Karpas-422 (cell line): Measurements from ENCODE around the gene NAXD. TPM values are rescaled to one million over a fixed set of nuclear protein-coding genes. Genes with fewer than 3 reads are reported as not detected.
"Not testable (repeated sequence)": the region's sequence is repeated elsewhere in the genome, so short reads cannot be mapped to it uniquely, and the experiment has no call there.

ENCODE experiments used
- DNase-seq: peaks from one replicate; pipeline ENCODE4 v3.0.0-alpha.2; 2015
- H2AFZ ChIP-seq: fragments of 200-600 bp; sonication (generic); 2 replicates; pipeline ENCODE4 v1.6.1; 2014; ENCODE audit warnings: antibody characterized with exemption, low read length, mixed read lengths
- H3K27ac ChIP-seq: fragments of 200-600 bp; sonication (generic); 2 replicates; pipeline ENCODE4 v1.5.1; 2014; ENCODE audit warnings: mild to moderate bottlenecking, low read length, moderate library complexity
- H3K27me3 ChIP-seq: fragments of 200-600 bp; sonication (generic); 2 replicates; pipeline ENCODE4 v1.6.1; 2014; ENCODE audit warnings: low read length, mixed read lengths
- H3K36me3 ChIP-seq: fragments of 200-600 bp; sonication (generic); 2 replicates; pipeline ENCODE4 v1.6.1; 2014; ENCODE audit warnings: low read length, mixed read lengths; ENCODE audit not compliant: insufficient read depth
- H3K4me1 ChIP-seq: fragments of 200-600 bp; sonication (generic); 2 replicates; pipeline ENCODE4 v1.6.1; 2014; ENCODE audit warnings: mild to moderate bottlenecking, low read length, mixed read lengths
- H3K4me2 ChIP-seq: fragments of 200-600 bp; sonication (generic); 2 replicates; pipeline ENCODE4 v1.6.1; 2014; ENCODE audit warnings: low read length, low read depth, mild to moderate bottlenecking; ENCODE audit not compliant: poor library complexity, severe bottlenecking
- H3K4me3 ChIP-seq: fragments of 200-600 bp; sonication (generic); 2 replicates; pipeline ENCODE4 v1.5.1; 2014; ENCODE audit warnings: mild to moderate bottlenecking, antibody characterized with exemption, low read length, mixed read lengths
- H3K79me2 ChIP-seq: fragments of 200-600 bp; sonication (generic); 2 replicates; pipeline ENCODE4 v1.6.1; 2014; ENCODE audit warnings: mild to moderate bottlenecking, low read length, mixed read lengths
- H3K9ac ChIP-seq: fragments of 200-600 bp; sonication (generic); 2 replicates; pipeline ENCODE4 v1.6.0; 2014; ENCODE audit warnings: low read length
- H3K9me2 ChIP-seq: fragments of 200-600 bp; sonication (generic), shearing (Covaris generic); replicated peaks from 2 replicates; pipeline ENCODE4 v1.6.0; 2014; ENCODE audit warnings: mild to moderate bottlenecking, low read length, moderate library complexity; ENCODE audit not compliant: insufficient read depth
- H3K9me3 ChIP-seq: fragments of 300-700, 200-600 bp; sonication (generic); 2 replicates; pipeline ENCODE4 v1.6.1; 2014; ENCODE audit warnings: low read length, mixed read lengths
- H4K20me1 ChIP-seq: fragments of 200-600 bp; sonication (generic); 2 replicates; pipeline ENCODE4 v1.6.1; 2014; ENCODE audit warnings: mild to moderate bottlenecking, antibody characterized with exemption, low read length, low read depth; ENCODE audit not compliant: insufficient read depth
- total RNA-seq: library from RNA; depleted of rRNA; stranded (reverse); fragments of >200 nt; shearing (Covaris generic); gene quantifications from 2 replicates; pipeline ENCODE4 v1.2.3, GENCODE V29; 2014; ENCODE audit warnings: low replicate concordance

The NAXD gene
- total RNA-seq, 1 experiment from 2014 or later = 16.5 TPM

GRCh38 chr13:110651726-110652230, 36.4 kb downstream of the NAXD start:
- Histone ChIP-seq H3K9ac (no peak overlapping the region), H3K27me3 (no peaks in the 10 kb centered on the region), H3K27ac (no peak overlapping the region), H3K4me3 (no peak overlapping the region), H3K79me2 (peaks cover 3% of the 10 kb centered on the region; the same call in 1 of the 2 replicates), H3K9me3 (no peaks in the 10 kb centered on the region), H3K4me2 (no peak overlapping the region), H3K4me1 (no peaks in the 10 kb centered on the region), H2AFZ (no peak overlapping the region), H3K9me2 (no peaks in the 10 kb centered on the region), H3K36me3 (no peaks in the 10 kb centered on the region; the same call in 1 of the 2 replicates), H4K20me1 (no peaks in the 10 kb centered on the region)
- DNase-seq = no peak

GRCh38 chr13:110652231-110652730, 36.9 kb downstream of the NAXD start:
- no peaks in the 10 kb centered on the region for H4K20me1 ChIP-seq
- H3K9me2 ChIP-seq = no peaks in the 10 kb centered on the region
- no peak overlapping the region for H3K9ac ChIP-seq
- H3K79me2 ChIP-seq = peaks cover 6% of the 10 kb centered on the region
- DNase-seq = no peak
- no peaks in the 10 kb centered on the region; the same call in 1 of the 2 replicates for H3K36me3 ChIP-seq
- no peak overlapping the region for H2AFZ ChIP-seq
- H3K4me2 ChIP-seq = no peak overlapping the region
- no peak overlapping the region for H3K4me3 ChIP-seq
- no peaks in the 10 kb centered on the region for H3K27me3 ChIP-seq
- no peaks in the 10 kb centered on the region for H3K9me3 ChIP-seq
- H3K27ac ChIP-seq = no peak overlapping the region
- H3K4me1 ChIP-seq = no peaks in the 10 kb centered on the region

GRCh38 chr13:110652764-110653163, 37.4 kb downstream of the NAXD start:
- Histone ChIP-seq H3K9me3 (no peaks in the 10 kb centered on the region), H4K20me1 (no peaks in the 10 kb centered on the region), H2AFZ (no peak overlapping the region), H3K4me1 (no peaks in the 10 kb centered on the region), H3K4me3 (no peak overlapping the region), H3K9me2 (no peaks in the 10 kb centered on the region), H3K27ac (no peak overlapping the region), H3K36me3 (peaks cover 3% of the 10 kb centered on the region; the same call in 1 of the 2 replicates), H3K27me3 (no peaks in the 10 kb centered on the region), H3K79me2 (peaks cover 11% of the 10 kb centered on the region), H3K4me2 (no peak overlapping the region), H3K9ac (no peak overlapping the region)
- no peak for DNase-seq

GRCh38 chr13:110653271-110653670, 37.9 kb downstream of the NAXD start:
- H3K4me3 ChIP-seq = no peak overlapping the region
- H3K27ac ChIP-seq = no peak overlapping the region
- H3K4me1 ChIP-seq = peaks cover under 1% of the 10 kb centered on the region; the same call in 1 of the 2 replicates
- H4K20me1 ChIP-seq = no peaks in the 10 kb centered on the region
- no peak overlapping the region for H3K9ac ChIP-seq
- peaks cover 16% of the 10 kb centered on the region for H3K79me2 ChIP-seq
- no peaks in the 10 kb centered on the region for H3K9me2 ChIP-seq
- H2AFZ ChIP-seq = no peak overlapping the region
- H3K27me3 ChIP-seq = no peaks in the 10 kb centered on the region
- no peaks in the 10 kb centered on the region for H3K9me3 ChIP-seq
- no peak for DNase-seq
- no peak overlapping the region for H3K4me2 ChIP-seq
- peaks cover 7% of the 10 kb centered on the region; the same call in 1 of the 2 replicates for H3K36me3 ChIP-seq

GRCh38 chr13:110653851-110654250, 38.5 kb downstream of the NAXD start:
- Histone ChIP-seq H3K9me3 (no peaks in the 10 kb centered on the region), H2AFZ (no peak overlapping the region), H3K9me2 (no peaks in the 10 kb centered on the region), H3K4me2 (no peak overlapping the region), H3K4me1 (peaks cover 3% of the 10 kb centered on the region; the same call in 1 of the 2 replicates), H3K27me3 (no peaks in the 10 kb centered on the region), H3K36me3 (peaks cover 7% of the 10 kb centered on the region; the same call in 1 of the 2 replicates), H3K9ac (no peak overlapping the region), H3K27ac (no peak overlapping the region), H3K4me3 (no peak overlapping the region), H3K79me2 (peaks cover 20% of the 10 kb centered on the region), H4K20me1 (no peaks in the 10 kb centered on the region)
- DNase-seq = no peak

- H3K27me3 ChIP-seq = no peaks in the 10 kb centered on the region
- no peaks in the 10 kb centered on the region for H3K9me2 ChIP-seq
- H3K9me3 ChIP-seq = no peaks in the 10 kb centered on the region
- H4K20me1 ChIP-seq = no peaks in the 10 kb centered on the region
- H3K4me2 ChIP-seq = no peak overlapping the region
- H3K27ac ChIP-seq = no peak overlapping the region
- H3K9ac ChIP-seq = no peak overlapping the region
- H3K4me3 ChIP-seq = no peak overlapping the region
- H3K4me1 ChIP-seq = peaks cover 3% of the 10 kb centered on the region; the same call in 1 of the 2 replicates
- peaks cover 27% of the 10 kb centered on the region for H3K79me2 ChIP-seq
- no peak overlapping the region for H2AFZ ChIP-seq
- no peak for DNase-seq
- H3K36me3 ChIP-seq = peaks cover 27% of the 10 kb centered on the region
Observed at GRCh38 chr13:110657196-110657595, 41.9 kb downstream of the NAXD start.

GRCh38 chr13:110658218-110658911, 43.0 kb downstream of the NAXD start:
- H3K9ac ChIP-seq, DNase-seq, H3K4me1 ChIP-seq, H4K20me1 ChIP-seq, H3K4me3 ChIP-seq, H3K4me2 ChIP-seq, H2AFZ ChIP-seq, H3K9me2 ChIP-seq, H3K27ac ChIP-seq, H3K27me3 ChIP-seq, H3K9me3 ChIP-seq: not testable (repeated sequence)
- H3K79me2 ChIP-seq = peaks cover 27% of the 10 kb centered on the region
- H3K36me3 ChIP-seq = peaks cover 38% of the 10 kb centered on the region

GRCh38 chr13:110661256-110661655, 45.9 kb downstream of the NAXD start:
- peaks cover 3% of the 10 kb centered on the region; the same call in 1 of the 2 replicates for H3K4me1 ChIP-seq
- H3K27ac ChIP-seq = no peak overlapping the region
- no peaks in the 10 kb centered on the region for H3K9me3 ChIP-seq
- H3K9me2 ChIP-seq = no peaks in the 10 kb centered on the region
- no peak overlapping the region for H3K4me2 ChIP-seq
- H3K79me2 ChIP-seq = peaks cover 24% of the 10 kb centered on the region
- DNase-seq = no peak
- H3K9ac ChIP-seq = no peak overlapping the region
- peaks cover 61% of the 10 kb centered on the region for H3K36me3 ChIP-seq
- no peaks in the 10 kb centered on the region for H4K20me1 ChIP-seq
- H3K27me3 ChIP-seq = no peaks in the 10 kb centered on the region
- H2AFZ ChIP-seq = no peak overlapping the region
- no peak overlapping the region for H3K4me3 ChIP-seq
